Hematopoietic multipotent progenitor cell treated with erythropoietin and hydrocortisone succinate and interleukin-3 and kit ligand, for 8 days (in vitro differentiated cells): ENCODE results near the gene PLPP1.

Source experiments
- DNase-seq: peaks from one replicate; pipeline ENCODE4 v3.0.0-alpha.2; 2015

Gene PLPP1

DNA sequence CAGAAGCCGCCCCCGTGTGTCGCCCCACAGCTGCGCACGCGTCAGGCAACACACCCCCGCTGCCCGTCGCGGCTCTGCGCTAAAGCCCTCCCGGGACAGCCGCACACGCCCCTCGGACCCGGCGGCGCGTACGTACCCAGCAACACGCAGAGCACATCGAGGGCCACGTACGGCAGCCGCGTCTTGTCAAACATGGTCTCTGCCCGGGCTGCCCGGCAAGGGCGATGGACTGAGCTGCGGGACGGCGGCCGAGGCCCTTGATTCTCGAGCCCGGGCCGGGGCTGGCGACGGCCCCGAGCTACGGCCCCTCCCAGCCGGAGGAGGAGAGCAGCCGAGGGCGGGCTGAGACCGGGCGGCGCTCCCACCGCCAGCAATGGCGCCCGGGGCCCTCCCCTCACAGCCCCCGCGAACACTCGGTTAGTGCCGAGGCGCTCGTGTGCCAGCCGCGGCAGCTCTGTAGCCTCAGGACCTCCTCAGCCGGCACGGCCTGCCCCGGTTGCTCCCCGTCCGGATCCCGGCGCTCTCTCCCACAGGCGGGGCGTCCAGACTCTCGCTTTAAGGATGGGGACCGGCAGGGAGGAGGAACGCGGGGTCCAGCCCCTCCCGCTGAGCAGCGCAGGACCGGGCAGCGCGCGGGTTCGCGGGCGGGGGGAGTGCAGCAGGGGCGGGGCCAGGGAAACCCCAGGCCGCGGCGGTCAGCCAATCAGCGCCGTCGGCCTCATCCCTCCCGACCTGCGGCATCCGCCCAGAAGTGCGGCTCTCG is at the start of gene PLPP1:
Gene PLPP1, minus strand, starts transcription at position 529 of the 763 bp plus-strand sequence. Its CDS starts 335 bp downstream, at position 194.
- DNase-seq = peak; percentile 34

DNA sequence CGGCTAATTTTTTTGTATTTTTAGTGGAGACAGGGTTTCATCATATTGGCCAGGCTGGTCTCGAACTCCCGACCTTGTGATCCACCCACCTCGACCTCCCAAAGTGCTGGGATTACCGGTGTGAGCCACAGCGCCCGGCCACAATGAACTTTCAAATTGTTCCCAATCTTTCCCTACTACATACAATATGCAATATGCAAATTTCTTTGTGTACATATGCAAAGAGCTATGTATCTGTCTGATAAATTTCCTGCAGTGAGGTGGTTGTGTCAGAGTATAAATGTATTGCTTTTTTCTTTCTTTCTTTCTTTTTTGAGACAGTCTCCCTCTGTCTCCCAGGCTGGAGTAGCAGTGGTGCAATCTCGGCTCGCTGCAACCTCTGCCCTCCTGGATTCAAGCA is 48.8 kb upstream of the PLPP1 start:
- no peak for DNase-seq

- no peak for DNase-seq
These were observed 47.5 kb upstream of the PLPP1 start for GRCh38 chr5:55582256-55582655.

DNA sequence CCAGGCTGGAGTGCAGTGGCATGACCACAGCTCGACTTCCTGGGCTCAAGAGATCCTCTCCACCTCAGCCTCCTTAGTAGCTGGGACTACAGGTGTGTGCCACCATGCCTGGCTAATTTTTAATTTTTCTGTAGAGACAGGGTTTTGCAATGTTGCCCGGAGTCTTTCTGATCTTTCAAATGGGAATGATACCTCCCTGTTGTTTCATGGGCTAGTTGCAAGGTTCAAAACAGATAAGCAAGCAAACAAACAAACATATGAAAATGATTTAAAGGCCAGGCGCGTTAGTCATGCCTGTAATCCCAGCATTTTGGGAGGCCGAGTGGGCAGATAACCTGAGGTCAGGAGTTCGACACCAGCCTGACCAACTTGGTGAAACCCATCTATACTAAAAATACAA is 45.3 kb upstream of the PLPP1 start:
- DNase-seq = no peak

GRCh38 chr5:55578771-55579170 is 44.0 kb upstream of the PLPP1 start:
- no peak for DNase-seq

DNA sequence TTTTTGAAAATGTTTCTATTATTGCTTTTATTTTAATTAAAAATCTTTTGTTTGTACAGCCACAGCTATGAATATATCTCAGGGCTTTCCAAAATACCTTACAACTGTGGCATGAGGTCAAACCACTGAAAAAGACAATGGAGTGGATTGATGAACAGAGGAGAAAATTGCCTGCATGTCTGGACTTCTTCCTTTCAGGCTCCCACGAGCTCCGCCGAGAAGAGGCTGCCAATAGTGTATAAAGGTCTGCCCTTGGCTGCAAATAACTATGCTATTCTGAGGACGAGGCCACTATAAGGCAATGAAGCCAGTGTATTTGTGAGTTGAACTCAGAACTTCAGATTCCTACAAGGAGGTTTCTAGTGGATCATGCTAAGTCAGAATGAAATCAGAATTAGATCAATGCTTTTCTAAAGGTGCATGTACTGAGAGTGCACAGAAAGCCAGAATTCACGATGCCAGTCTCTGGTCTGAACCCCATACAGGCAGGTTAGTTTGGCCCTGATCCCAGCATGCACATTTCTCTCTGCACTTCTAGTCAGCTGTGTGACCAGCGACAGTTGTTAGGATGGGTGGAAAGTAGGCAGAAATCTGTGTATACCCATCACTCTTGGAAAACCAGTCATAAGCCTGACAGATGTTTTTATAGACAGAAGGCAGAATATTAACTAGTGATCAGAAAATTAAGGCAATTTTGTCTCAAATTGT is 42.7 kb upstream of the PLPP1 start:
- DNase-seq = no peak

GRCh38 chr5:55576661-55577060 is 41.9 kb upstream of the PLPP1 start:
- no peak for DNase-seq

- peak; percentile 59 for DNase-seq
These were observed 41.2 kb upstream of the PLPP1 start for GRCh38 chr5:55575815-55576583.

DNA sequence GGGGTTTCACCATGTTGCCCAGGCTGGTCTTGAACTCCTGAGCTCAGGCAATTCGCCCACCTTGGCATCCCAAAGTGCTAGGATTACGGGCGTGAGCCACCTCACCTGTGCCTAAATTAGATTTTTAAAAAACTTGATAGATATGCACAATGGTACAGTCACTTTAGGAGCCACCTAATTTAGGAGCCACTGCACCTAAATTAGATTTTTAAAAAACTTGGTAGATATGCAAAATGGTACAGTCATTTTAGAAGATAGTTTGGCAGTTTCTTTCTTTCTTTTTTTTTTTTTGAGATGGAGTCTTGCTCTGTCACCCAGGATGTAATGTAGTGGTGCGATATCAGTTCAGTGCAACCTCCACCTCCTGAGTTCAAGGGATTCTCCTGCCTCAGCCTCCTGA is 37.8 kb upstream of the PLPP1 start:
- DNase-seq = no peak

DNA sequence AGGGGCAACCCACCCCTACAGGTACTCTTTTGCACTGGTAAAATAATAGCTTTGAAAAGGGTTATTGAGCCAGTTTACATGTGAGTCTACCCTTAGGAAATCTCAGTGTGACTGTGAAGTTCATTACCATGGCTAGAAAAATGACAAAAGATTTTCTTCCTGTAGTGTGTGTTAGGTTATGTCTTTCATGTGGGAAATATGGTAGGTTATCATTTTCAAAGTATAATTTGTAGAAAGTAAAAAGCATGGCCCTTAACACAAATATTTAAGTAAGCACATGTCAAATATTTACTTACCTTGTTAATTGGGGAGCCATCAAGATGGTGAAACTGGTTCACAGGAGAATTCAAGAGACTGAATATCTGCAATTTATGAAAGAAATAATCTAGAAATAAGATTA is 37.3 kb upstream of the PLPP1 start:
- no peak for DNase-seq

- DNase-seq = no peak
These were observed 35.8 kb upstream of the PLPP1 start for GRCh38 chr5:55570570-55570969.

DNA sequence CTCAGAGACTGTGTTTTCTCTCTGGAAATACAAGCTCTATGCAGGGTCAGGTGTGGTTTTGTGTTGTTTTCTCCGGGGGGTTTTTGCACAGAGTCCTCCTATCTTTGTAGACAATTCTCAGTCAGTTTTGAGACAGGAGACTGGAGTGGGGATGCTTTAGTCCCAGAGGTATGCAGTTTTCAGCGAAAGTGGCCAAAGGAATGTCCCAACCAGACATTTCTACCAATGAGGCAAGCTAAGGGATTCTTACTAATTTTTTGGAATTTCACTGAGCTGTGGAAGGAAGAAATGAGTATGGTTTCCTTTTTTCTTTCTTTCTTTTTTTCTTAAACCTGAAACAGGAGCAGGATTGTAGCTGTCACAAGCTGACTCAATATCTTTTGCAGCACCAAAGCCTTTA is 35.3 kb upstream of the PLPP1 start:
- DNase-seq = no peak

GRCh38 chr5:55569513-55569865 is 34.7 kb upstream of the PLPP1 start:
- DNase-seq = no peak

DNA sequence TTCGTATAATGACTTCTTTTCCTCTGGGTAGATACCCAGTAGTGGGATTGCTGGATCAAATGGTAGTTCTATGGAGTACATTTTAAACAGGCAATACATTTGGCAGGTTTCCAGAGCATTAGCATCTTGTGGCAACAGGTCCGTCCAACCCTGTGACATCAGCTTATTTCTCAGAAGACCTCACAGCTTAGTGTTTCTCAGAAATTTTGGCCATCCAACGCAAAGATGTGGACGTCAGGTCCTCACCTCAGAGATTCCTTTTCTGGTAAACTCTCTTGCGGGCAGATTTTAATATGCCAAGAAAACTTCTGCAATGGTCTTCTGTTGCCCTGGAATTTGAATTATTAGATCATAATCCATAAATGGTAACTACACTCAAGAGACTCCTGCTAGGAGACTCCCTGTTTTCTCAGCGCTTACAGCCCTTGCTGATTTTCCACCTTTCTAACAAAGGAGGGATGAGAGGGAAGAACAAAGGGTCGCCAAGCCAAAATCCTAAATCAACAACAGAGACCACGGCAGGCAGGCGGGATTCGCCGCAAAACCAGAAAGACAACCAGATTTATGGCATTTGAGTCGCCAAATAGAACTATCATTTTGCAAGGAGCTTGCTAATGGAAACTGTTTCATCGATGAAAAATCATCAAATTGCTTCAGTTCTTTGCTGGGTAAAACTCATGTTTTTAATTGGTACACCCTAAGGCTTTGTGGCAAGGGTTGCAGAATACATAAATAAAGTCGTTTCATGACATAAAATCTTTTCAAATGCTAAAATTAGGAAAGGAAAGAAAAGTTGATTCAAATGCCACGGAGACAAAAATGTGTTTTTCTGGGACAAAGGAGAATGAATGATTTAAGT is 34.1 kb upstream of the PLPP1 start:
- peak; percentile 12 for DNase-seq

- no peak for DNase-seq
These were observed 30.0 kb upstream of the PLPP1 start for GRCh38 chr5:55564721-55565120.

DNA sequence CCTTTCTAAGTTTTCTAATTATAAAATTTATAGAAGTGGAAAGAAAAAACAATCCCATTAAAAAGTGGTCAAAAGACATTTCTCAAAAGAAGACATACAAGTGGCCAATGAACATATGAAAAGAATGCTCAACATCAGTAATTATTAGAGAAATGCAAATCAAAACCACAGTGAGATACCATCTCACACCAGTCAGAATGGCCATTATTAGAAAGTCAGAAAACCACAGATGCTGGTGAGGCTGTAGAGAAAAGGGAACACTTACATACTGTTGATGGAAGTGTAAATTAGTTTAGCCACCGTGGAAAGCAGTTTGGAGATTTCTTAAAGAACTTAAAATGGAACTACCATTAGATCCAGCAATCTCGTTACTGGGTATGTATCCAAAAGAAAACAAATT is 23.7 kb upstream of the PLPP1 start:
- no peak for DNase-seq

DNA sequence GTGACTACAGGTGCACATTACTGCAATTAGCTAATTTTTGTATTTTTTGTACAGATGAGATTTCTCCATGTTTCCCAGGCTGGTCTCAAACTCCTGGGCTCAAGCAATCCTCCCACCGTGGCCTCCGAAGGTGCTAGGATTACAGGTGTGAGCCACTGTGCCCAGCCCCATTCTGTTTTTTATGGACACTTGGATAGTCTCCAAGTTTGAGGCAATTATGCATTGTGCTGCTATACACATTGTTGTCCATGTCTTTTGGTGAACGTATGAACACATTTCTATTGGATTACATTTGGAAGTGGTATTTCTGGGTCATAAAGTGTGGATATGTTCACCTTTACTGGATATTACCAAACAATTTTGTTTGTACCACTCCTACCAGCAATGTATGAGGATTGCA is 22.4 kb upstream of the PLPP1 start:
- DNase-seq = no peak

DNA sequence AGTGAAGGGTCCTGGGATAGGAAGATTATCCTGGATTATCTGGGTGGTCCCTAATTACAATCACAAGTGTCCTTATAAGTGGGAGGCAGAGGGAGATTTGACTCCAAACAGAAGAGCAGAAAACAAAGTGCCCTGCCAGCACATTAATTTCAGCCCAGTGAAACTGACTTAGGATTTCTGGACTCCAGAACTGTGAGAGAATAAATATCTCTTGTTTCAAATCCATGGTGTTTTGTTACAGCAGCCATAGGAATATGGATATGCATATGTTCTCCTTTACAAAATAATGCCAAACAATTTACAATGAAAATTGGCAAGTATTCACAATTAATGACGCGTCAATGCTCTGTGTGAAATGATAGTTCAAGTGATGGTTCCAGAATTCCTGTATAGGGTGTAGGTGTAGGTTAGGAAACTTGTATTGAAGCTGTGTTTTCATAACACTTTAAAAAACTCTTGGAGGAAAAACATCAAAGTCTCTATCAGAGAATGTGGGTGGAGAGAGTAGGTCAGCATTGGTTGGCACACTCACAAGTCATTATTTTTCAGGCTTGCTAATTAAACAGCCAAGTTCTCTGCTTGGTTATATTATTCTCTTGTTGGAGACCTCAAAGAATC is 19.9 kb upstream of the PLPP1 start:
- no peak for DNase-seq

GRCh38 chr5:55551904-55552303 is 17.1 kb upstream of the PLPP1 start:
- no peak for DNase-seq

DNA sequence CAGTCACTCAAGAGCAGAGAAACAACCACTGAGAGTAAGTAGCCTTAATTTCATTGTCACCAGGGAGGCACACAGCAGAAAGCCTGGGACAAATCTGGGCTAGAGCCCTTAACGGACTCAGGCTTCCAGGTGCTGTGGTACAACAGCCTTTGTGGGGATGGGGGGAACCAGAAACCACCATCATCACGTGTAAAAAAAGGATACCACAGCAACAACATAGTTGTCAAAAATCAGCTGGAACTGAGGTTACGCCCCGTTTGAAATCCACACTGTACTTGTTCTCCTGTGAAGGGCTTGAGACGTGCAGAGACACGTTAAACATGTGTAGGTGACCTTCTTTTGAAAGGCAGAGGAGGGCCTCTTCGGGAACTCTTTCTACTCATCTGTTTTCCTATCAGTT is 16.6 kb upstream of the PLPP1 start:
- no peak for DNase-seq

- no peak for DNase-seq
These were observed 13.0 kb upstream of the PLPP1 start for GRCh38 chr5:55547781-55548180.

GRCh38 chr5:55546947-55547346 is 12.2 kb upstream of the PLPP1 start:
- DNase-seq = no peak
